Endothelial cell (in vitro differentiated cells): Measurements from ENCODE around the gene CACNA1I. TPM values are rescaled to one million over a fixed set of nuclear protein-coding genes. Genes with fewer than 3 reads are reported as not detected.

Source experiments
- DNase-seq: peaks from one replicate; pipeline ENCODE4 v3.0.0; 2021; ENCODE audit warnings: low spot score
- H3K27ac Mint-ChIP-seq: one replicate; pipeline ENCODE4 v1.8.0; 2021; ENCODE audit warnings: mixed read lengths, inconsistent platforms; ENCODE audit not compliant: unreplicated experiment
- H3K27me3 Mint-ChIP-seq: one replicate; pipeline ENCODE4 v1.8.0; 2021; ENCODE audit warnings: mild to moderate bottlenecking, moderate library complexity, mixed read lengths, inconsistent platforms; ENCODE audit not compliant: unreplicated experiment
- H3K36me3 Mint-ChIP-seq: one replicate; pipeline ENCODE4 v1.8.0; 2021; ENCODE audit warnings: mild to moderate bottlenecking, low read depth, mixed read lengths, inconsistent platforms; ENCODE audit not compliant: unreplicated experiment
- H3K4me1 Mint-ChIP-seq: one replicate; pipeline ENCODE4 v1.8.0; 2021; ENCODE audit warnings: mild to moderate bottlenecking, mixed read lengths, inconsistent platforms; ENCODE audit not compliant: unreplicated experiment
- H3K4me3 Mint-ChIP-seq: one replicate; pipeline ENCODE4 v1.8.0; 2021; ENCODE audit warnings: mild to moderate bottlenecking, mixed read lengths, inconsistent platforms; ENCODE audit not compliant: unreplicated experiment
- H3K9me3 Mint-ChIP-seq: one replicate; pipeline ENCODE4 v1.8.0; 2021; ENCODE audit warnings: mixed read lengths, inconsistent platforms; ENCODE audit not compliant: unreplicated experiment
- CTCF ChIP-seq: fragments of 200-600 bp; sonication (generic); IDR thresholded peaks from one replicate; pipeline ENCODE4 v1.5.0; 2021; ENCODE audit warnings: antibody characterized with exemption; ENCODE audit not compliant: unreplicated experiment
- total RNA-seq: library from RNA; stranded (reverse); fragmentation: NEBNext Ultra II Directional; extraction: Animal tissue kit (Norgen Biotek cat#: 25700); gene quantifications from one replicate; pipeline ENCODE4 v1.2.1, GENCODE V29; 2021; ENCODE audit not compliant: unreplicated experiment

CACNA1I gene
- total RNA-seq, 1 donor from 2014 or later = 0.10 TPM

- H3K36me3 Mint-ChIP-seq = peaks cover 10% of the 10 kb centered on the region
- no peak overlapping the region for H3K4me3 Mint-ChIP-seq
- DNase-seq = no peak
- H3K27ac Mint-ChIP-seq = no peak overlapping the region
- no peaks in the 10 kb centered on the region for H3K9me3 Mint-ChIP-seq
- peaks cover 4% of the 10 kb centered on the region for H3K27me3 Mint-ChIP-seq
- TF ChIP-seq CTCF = no peak
- peaks cover 6% of the 10 kb centered on the region for H3K4me1 Mint-ChIP-seq
Observed at GRCh38 chr22:39616051-39616450, 45.5 kb downstream of the CACNA1I start.

- peaks cover 6% of the 10 kb centered on the region for H3K27me3 Mint-ChIP-seq
- TF ChIP-seq CTCF = no peak
- peaks cover 9% of the 10 kb centered on the region for H3K36me3 Mint-ChIP-seq
- no peak overlapping the region for H3K4me3 Mint-ChIP-seq
- peaks cover 6% of the 10 kb centered on the region for H3K4me1 Mint-ChIP-seq
- no peak overlapping the region for H3K27ac Mint-ChIP-seq
- no peaks in the 10 kb centered on the region for H3K9me3 Mint-ChIP-seq
- DNase-seq = no peak
Observed at GRCh38 chr22:39616781-39617180, 46.2 kb downstream of the CACNA1I start.

- TF ChIP-seq CTCF = no peak
- no peak for DNase-seq
- H3K27me3 Mint-ChIP-seq = peaks cover 6% of the 10 kb centered on the region
- H3K9me3 Mint-ChIP-seq = no peaks in the 10 kb centered on the region
- no peak overlapping the region for H3K27ac Mint-ChIP-seq
- peaks cover 7% of the 10 kb centered on the region for H3K36me3 Mint-ChIP-seq
- H3K4me3 Mint-ChIP-seq = no peak overlapping the region
- peaks cover 6% of the 10 kb centered on the region for H3K4me1 Mint-ChIP-seq
Observed at GRCh38 chr22:39617342-39617741, 46.8 kb downstream of the CACNA1I start.

- no peak for DNase-seq
- peaks cover 6% of the 10 kb centered on the region for H3K27me3 Mint-ChIP-seq
- H3K4me3 Mint-ChIP-seq = no peak overlapping the region
- TF ChIP-seq CTCF = no peak
- H3K27ac Mint-ChIP-seq = peak overlapping the region; percentile 1
- peaks cover 4% of the 10 kb centered on the region for H3K36me3 Mint-ChIP-seq
- H3K9me3 Mint-ChIP-seq = no peaks in the 10 kb centered on the region
- peaks cover 6% of the 10 kb centered on the region for H3K4me1 Mint-ChIP-seq
Observed at GRCh38 chr22:39617970-39618757, 47.6 kb downstream of the CACNA1I start.

- Mint-ChIP-seq H3K9me3 (no peaks in the 10 kb centered on the region), H3K36me3 (peaks cover 4% of the 10 kb centered on the region), H3K4me1 (peaks cover 6% of the 10 kb centered on the region), H3K4me3 (no peak overlapping the region), H3K27me3 (peaks cover 6% of the 10 kb centered on the region), H3K27ac (no peak overlapping the region)
- DNase-seq = no peak
- no peak for TF ChIP-seq CTCF
Observed at GRCh38 chr22:39618996-39619530, 48.5 kb downstream of the CACNA1I start.
